Stromal cell of bone marrow (primary cell): ENCODE measurements around the gene FAM20C.

ENCODE experiments used
- DNase-seq: peaks from one replicate; pipeline ENCODE4 v3.0.0-alpha.2; 2012; ENCODE audit warnings: low read depth

The FAM20C gene

GRCh38 chr7:209906-210305 is 17.5 kb downstream of the FAM20C start:
- DNase-seq = no peak

GRCh38 chr7:210401-210925 is 18.1 kb downstream of the FAM20C start:
- DNase-seq = no peak

- DNase-seq = no peak
Measured at GRCh38 chr7:211033-211714, 18.8 kb downstream of the FAM20C start.

GRCh38 chr7:211715-212058 is 19.3 kb downstream of the FAM20C start:
- no peak for DNase-seq

- no peak for DNase-seq
Measured at GRCh38 chr7:212754-213153, 20.4 kb downstream of the FAM20C start.

- DNase-seq = no peak
Measured at GRCh38 chr7:213324-213993, 21.1 kb downstream of the FAM20C start.

- DNase-seq = no peak
Measured at GRCh38 chr7:214410-215212, 22.2 kb downstream of the FAM20C start.

GRCh38 chr7:216360-217300 is 24.3 kb downstream of the FAM20C start:
- DNase-seq = no peak

GRCh38 chr7:217781-218180 is 25.4 kb downstream of the FAM20C start:
- no peak for DNase-seq

- no peak for DNase-seq
Measured at GRCh38 chr7:218316-218715, 25.9 kb downstream of the FAM20C start.

GRCh38 chr7:218896-219580 is 26.7 kb downstream of the FAM20C start:
- DNase-seq = no peak

GRCh38 chr7:219581-220150 is 27.3 kb downstream of the FAM20C start:
- no peak for DNase-seq

- no peak for DNase-seq
Measured at GRCh38 chr7:220151-220841, 27.9 kb downstream of the FAM20C start.

- no peak for DNase-seq
Measured at GRCh38 chr7:221978-222715, 29.8 kb downstream of the FAM20C start.

GRCh38 chr7:222716-223041 is 30.3 kb downstream of the FAM20C start:
- no peak for DNase-seq

GRCh38 chr7:223118-223800 is 30.9 kb downstream of the FAM20C start:
- no peak for DNase-seq

- DNase-seq = no peak
Measured at GRCh38 chr7:223861-224260, 31.5 kb downstream of the FAM20C start.

- no peak for DNase-seq
Measured at GRCh38 chr7:226281-226895, 34.0 kb downstream of the FAM20C start.

GRCh38 chr7:227926-228325 is 35.6 kb downstream of the FAM20C start:
- DNase-seq = no peak
